ENCODE data around the gene UBE2R2.

Gene UBE2R2

DNA sequence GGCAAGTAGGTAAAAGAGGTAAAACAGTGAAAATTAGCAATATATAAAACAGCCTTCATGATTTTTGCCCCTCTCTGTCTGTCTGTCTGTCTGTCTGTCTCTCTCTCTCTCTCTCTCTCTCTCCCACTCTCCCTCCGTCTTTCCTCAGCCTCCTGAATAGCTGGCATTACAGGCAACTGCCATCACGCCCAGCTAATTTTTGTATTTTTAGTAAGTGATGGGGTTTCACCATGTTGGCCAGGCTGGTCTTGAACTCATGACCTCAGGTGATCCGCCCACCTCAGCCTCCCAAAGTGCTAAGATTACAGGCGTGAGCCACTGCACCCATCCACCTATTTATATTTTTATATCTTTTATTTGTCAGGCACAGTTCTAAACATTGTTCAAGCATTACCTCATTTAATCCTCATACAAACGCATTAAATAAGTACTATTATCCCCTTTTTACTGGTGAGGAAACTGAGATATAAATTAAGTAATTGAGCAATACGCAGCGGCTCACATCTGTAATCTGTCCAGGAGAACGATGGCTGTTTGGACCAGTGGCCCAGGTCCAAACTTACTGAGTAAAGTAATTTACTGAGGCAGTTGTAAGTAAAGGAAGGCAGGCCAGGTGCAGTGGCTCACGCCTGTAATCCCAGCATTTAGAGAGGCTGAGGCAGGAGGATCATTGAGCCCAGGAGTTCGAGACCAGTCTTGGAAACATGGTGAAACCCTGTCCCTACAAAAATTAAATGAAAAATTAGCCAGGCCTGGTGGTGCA lies 60.9 kb downstream of the UBE2R2 start:
- DNase-seq: no peak
- TF ChIP-seq GATA1 (IDR thresholded peaks at IDR 0.05; ENCODE audit: low read depth, low read length): no peak
- no peak for TF ChIP-seq POLR2A (IDR thresholded peaks at IDR 0.05; ENCODE audit: low read length)

DNA sequence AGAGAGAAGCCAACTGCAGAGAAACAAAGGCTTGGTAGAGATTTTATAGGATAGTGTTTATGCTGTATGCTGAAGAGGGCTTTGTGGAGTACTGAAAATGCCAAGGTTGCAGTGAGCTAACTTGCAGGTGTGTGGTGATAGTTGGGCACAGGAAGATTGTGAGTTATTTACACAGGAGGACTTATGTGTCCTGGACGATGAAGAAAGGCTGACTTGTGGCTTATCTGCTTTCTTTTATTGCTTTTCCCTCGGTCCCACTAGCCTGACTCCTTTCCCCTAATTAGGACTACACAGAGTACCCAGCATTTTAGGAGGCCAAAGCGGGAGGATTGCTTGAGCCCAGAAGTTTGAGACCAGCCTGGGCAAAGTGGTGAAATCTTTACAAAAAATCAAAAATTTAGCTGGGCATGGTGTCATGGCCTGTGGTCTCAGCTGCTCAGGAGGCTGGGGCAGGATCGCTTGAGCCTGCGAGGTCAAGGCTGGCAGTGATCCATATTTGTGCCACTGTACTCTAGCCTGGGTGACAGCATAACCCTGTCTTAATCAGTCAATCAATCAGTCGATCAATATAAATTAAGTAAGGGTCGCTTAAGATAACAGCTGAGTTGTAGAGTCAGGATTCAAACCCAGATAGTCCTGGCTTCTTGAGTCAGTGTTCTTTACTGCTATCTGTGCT lies 61.9 kb downstream of the UBE2R2 start:
- DNase-seq: no peak
- no peak for TF ChIP-seq POLR2A (IDR thresholded peaks at IDR 0.05; ENCODE audit: low read length)
- no peak for TF ChIP-seq GATA1 (IDR thresholded peaks at IDR 0.05; ENCODE audit: low read depth, low read length)

DNA sequence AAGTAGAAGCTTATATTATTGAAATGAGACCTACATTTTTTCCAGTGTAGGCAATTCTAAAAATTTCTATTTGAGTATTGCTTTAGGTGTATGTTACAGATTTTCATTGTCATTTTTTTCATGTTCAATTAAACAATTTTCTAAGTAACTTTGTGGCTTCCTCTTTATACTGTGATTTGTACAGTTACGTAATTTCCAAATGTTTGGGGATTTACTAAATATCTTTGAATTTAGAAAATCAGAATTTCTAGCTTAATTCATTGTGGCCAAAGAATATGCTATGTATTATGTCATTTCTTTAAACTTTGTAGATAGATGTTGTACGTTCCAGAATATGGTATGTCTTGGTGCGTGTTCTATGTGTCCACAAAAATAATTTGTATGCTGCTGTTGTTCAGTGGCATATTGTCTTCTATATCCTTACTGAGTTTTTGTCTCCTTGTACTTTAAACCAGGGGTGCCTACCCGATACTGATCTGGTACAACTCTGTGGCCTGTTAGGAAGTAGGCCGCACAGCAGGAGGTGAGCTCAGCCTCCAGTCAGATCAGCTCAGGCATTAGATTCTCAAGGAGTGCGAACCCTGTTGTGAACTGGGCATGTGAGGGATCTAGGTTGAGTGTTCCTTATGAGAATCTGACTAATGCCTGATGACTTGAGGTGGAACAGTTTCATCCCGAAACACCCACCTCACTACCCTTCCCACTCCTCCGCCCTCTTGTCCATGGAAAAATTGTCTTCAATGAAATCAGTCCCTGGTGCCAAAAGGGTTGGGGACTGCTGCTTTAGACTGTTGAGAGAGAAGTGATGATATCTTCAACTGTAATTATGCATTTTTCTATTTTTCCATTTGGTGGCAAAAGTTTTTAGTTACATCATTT lies 63.5 kb downstream of the UBE2R2 start:
- no peak for TF ChIP-seq POLR2A (IDR thresholded peaks at IDR 0.05; ENCODE audit: low read length)
- TF ChIP-seq GATA1 (IDR thresholded peaks at IDR 0.05; ENCODE audit: low read depth, low read length): no peak
- no peak for DNase-seq

DNA sequence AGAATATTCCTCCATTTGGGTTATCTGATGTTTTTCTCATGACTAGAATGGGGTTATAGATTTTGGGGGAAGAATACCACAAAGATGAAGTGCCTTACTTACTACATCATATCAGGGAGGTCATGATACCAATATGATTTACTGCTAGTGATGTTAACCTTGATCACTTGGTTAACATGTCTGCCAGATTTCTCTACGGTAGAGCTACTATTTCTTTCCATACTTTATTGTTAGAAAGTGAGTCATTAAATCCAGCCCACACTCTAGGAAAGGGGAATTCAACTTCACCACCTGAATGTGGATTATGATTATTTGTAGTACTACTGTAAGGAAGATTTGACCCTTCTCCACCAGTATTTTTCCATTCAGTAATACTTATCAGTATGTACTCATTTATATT lies 64.7 kb downstream of the UBE2R2 start:
- no peak for DNase-seq

DNA sequence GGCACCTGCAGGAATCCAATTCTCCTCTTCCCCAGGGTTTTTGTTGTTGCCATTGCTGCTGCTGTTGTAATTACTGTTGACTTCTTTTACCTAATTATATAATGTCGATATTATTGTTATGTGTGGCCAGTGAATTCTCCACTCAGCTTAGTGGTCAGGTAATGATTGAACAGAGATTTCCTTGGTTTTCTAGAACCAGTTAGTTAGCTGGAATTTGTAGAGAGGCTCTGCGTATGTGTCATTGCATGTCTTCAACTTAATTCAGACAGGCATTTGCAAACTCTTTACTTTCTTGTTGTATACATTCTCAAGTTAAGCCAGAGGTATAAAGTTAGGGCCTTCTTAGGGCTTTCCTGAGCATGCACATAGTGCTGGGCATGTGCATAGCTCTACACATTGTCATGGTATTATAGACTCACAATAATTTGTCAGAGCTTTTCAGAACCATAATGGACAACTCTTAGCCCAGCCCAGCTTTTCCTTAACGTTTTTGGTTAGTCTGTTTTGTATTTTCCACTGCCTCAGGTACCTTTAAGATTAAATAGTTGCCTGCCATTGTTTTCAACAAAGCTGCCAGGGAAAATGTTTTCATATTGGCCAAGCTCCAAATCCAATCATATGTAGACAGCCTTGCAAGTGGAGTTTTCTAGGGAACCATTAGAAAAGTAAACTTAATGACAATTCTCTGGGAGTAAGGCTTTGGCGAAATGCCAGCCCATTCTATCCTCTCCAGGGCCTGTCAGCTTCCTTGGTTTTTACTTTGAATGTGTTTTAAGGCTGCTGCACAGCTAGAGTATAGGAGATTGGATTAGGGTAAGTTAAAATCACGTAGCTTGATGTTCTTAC lies 68.1 kb downstream of the UBE2R2 start:
- no peak for DNase-seq
- TF ChIP-seq GATA1 (IDR thresholded peaks at IDR 0.05; ENCODE audit: low read depth, low read length): no peak
- no peak for TF ChIP-seq POLR2A (IDR thresholded peaks at IDR 0.05; ENCODE audit: low read length)

More for the DNA sequence above, 64.7 kb downstream of the UBE2R2 start:
- TF ChIP-seq GATA1 (IDR thresholded peaks at IDR 0.05; ENCODE audit: low read depth, low read length): no peak
- TF ChIP-seq POLR2A (IDR thresholded peaks at IDR 0.05; ENCODE audit: low read length): no peak

DNA sequence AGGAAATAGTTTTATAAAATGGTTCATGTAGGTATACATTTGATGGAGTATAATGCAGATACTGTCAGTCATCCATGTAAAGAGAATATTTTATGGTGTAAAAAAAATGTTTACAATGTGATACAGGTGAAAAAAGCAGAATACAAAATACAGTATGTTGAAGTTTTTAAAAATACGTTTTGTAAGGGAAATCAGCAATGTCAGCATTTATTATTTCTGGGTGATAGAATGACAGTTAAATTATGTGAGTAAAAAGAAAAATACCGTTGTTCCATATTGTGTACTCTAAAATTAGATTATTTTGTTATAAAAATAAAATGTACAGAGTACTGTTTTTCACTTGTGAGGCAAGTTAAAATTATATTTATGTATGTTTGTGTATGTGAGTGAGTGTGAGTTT lies 69.0 kb downstream of the UBE2R2 start:
- DNase-seq: no peak
- TF ChIP-seq POLR2A (IDR thresholded peaks at IDR 0.05; ENCODE audit: low read length) (no peak), GATA1 (IDR thresholded peaks at IDR 0.05; ENCODE audit: low read depth, low read length) (no peak)

DNA sequence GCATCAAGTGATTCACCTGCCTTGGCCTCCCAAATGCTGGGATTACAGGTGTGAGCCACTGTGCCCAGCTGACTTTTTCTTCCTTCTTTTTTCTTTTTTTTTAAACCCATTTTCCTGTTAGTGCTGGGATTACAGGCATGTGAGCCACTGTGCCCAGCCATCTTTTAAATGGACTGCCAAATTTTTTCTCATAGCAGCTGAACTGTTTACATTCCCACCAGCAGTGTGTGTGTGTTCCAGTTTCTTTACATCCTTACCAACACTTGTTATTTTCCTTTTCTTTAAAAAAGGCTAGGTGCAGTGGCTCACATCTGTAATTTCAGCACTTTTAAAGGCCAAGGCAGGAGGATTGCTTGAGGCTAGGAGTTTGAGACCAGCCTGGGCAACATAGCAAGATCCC lies 76.9 kb downstream of the UBE2R2 start:
- TF ChIP-seq POLR2A (IDR thresholded peaks at IDR 0.05; ENCODE audit: low read length) (no peak), GATA1 (IDR thresholded peaks at IDR 0.05; ENCODE audit: low read depth, low read length) (no peak)
- DNase-seq: no peak

DNA sequence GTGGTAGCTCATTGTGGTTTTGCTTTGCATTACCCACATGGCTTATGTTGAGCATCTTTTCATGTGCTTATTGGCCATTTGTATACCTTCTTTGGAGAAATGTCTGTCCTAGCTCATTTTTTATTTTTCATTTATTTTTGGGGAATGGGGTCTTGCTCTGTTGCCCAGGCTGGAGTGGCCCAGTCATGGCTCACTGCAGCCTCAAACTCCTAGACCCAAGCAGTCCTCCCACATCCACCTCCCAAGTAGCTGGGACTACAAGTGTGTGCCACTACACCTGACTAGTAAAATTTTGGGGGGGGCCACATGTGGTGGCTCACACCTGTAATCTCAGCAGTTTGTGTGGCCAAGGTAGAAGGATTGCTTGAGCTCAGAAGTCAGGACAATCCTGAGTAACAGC lies 77.4 kb downstream of the UBE2R2 start:
- DNase-seq: no peak
- TF ChIP-seq GATA1 (IDR thresholded peaks at IDR 0.05; ENCODE audit: low read depth, low read length): no peak
- TF ChIP-seq POLR2A (IDR thresholded peaks at IDR 0.05; ENCODE audit: low read length): no peak

DNA sequence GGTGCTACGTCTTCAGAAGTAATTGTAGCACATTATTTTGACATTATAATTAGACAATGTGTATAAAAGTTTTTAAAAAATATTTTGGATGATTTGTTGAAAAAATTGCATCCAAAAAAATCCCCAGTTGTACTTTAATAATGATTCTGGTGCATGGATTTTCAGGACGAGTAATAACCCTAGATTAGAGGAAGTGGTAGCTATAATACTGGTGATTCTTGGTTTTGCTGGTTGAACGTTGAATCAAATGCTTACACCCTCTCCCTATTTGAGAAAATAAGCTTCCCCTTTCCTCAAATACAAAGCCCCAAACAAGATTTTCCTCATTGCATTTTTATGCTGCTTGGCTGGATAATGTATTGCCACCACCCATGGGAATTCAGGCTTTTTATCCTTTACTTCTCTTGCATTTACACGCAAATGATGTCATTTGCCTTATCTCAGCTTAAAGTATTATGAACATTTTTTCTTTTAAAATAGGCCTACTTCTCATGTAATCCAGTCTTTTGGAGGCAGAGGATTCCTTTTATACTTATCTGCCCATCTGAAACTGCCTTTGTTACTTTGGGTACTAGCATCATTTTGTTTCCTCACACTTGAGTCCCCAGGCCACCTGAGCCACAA lies 86.3 kb downstream of the UBE2R2 start:
- no peak for DNase-seq
- TF ChIP-seq POLR2A (IDR thresholded peaks at IDR 0.05; ENCODE audit: low read length) (no peak), GATA1 (IDR thresholded peaks at IDR 0.05; ENCODE audit: low read depth, low read length) (no peak)

DNA sequence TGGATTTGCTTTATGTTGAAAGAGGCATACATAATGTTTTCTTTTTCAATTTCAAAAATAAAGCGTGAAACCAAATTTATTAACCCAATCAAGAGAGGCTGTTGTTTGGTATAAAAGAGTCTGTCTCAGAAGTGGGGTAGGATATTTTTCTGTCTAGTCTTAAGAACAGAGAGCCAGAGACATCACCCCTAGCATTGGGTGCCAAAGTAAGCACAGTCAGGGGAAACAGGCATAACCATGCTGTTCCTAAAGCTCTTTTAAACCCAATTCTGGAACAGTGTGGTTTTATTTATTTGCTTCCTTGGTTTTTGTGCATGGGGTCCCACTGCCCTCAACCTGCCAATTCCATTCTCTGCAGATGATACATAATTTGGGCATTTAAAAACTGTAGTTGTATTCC lies 88.2 kb downstream of the UBE2R2 start:
- DNase-seq: no peak
- TF ChIP-seq POLR2A (IDR thresholded peaks at IDR 0.05; ENCODE audit: low read length): no peak
- no peak for TF ChIP-seq GATA1 (IDR thresholded peaks at IDR 0.05; ENCODE audit: low read depth, low read length)

DNA sequence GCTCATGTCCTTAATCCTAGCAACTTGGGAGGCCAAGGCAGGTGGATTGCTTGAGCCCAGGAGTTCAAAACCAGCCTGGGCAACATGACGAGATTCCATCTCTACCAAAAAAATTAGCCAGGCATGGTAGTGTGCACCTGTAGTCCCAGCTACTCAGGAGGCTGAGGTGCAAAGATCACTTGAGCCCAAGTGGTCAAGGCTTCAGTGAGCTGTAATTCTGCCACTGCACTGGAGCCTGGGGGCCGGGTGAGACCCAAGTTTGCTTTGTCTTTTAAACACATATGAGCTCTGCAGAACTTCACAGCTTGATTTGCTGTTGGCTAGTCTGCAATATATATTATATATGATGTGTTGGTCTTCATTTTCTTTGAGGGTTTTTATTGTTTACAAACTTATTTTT lies 89.8 kb downstream of the UBE2R2 start:
- TF ChIP-seq GATA1 (IDR thresholded peaks at IDR 0.05; ENCODE audit: low read depth, low read length): no peak
- no peak for TF ChIP-seq POLR2A (IDR thresholded peaks at IDR 0.05; ENCODE audit: low read length)
- DNase-seq: no peak

DNA sequence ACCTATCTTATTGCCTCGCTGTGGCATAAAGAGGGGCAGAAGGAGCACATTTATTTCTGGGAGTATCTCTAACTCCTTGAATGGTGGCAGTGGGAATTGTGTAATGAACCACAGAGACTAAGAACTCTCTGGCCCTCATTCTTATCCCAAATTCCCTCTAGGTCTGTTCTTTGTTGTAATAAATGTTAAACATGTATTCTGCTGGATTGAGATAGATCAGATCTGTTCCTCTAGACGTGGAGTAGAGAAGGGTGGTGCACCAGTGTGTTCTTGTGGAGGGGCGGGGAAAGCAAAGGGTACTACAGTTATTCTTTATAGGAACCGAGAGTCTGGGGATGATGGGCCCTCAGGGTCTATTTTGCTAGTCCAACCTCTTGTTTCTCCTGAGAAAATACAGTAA lies 90.4 kb downstream of the UBE2R2 start:
- TF ChIP-seq GATA1 (IDR thresholded peaks at IDR 0.05; ENCODE audit: low read depth, low read length) (no peak), POLR2A (IDR thresholded peaks at IDR 0.05; ENCODE audit: low read length) (no peak)
- DNase-seq: no peak

DNA sequence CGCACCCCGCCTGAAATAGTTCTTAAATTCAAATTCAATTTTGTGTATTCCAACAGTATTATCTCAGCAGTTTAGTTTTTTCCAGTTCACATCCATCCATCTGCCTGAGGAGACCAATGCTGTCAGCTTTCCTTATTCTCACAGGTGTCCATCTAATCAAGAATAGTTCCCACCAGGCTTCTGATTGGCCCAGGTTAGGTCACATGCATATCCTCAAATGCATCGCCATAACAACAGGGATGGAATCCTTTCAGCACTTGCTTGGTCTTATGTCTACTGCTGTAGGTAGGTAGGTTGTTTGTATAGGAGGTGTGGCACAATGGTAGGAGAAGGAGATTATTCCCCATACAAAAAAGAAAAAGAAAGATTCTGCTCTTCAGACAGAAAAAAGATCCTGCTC lies 91.2 kb downstream of the UBE2R2 start:
- TF ChIP-seq POLR2A (IDR thresholded peaks at IDR 0.05; ENCODE audit: low read length) (no peak), GATA1 (IDR thresholded peaks at IDR 0.05; ENCODE audit: low read depth, low read length) (no peak)
- no peak for DNase-seq

All from erythroblast (primary cell).